IMR-90 (cell line): ENCODE measurements around the gene MAPK1. TPM values are rescaled to one million over a fixed set of nuclear protein-coding genes. Genes with fewer than 3 reads are reported as not detected.
A peak's percentile ranks its signal among the peaks of the same experiment; 100 is the strongest.

ENCODE experiments used
- ATAC-seq: fragments of 200-7000 bp; cut with Tn5 transposase; 2 replicates; pipeline ENCODE4 v1.9.1; 2020; ENCODE audit warnings: low read depth, mild to moderate bottlenecking, moderate library complexity
- BruUV-seq: library from RNA; stranded (reverse); fragments of 400-500 nt; replicated peaks from 2 replicates; lab custom pipeline; 2021; lab: Mats Ljungman, UMichigan
- CTCF ChIA-PET: fragments of 300-600 bp; formaldehyde crosslinking; extraction: SDS; loops from one replicate; lab custom pipeline; 2021; ENCODE audit warnings: antibody characterized with exemption; lab: Yijun Ruan, JAX
- POLR2A ChIA-PET: fragments of 300-600 bp; sonication (Branson Sonifier 250); formaldehyde crosslinking; loops from one replicate; lab custom pipeline; 2022; ENCODE audit warnings: antibody characterized with exemption; ENCODE audit not compliant: unreplicated experiment; lab: Charles Lee
- DNase-seq: peaks from one replicate; pipeline ENCODE4 v3.0.0; 2013
- H2AFZ ChIP-seq: replicated peaks from 2 replicates; pipeline ENCODE3; 2013; ENCODE audit warnings: low read length, mild to moderate bottlenecking; ENCODE audit not compliant: poor library complexity
- H2AK5ac ChIP-seq: 2 replicates; pipeline ENCODE4 v1.6.1; 2013; ENCODE audit warnings: low read depth, low read length, inconsistent platforms
- H2AK9ac ChIP-seq: replicated peaks from 2 replicates; pipeline ENCODE3; 2013; ENCODE audit warnings: mild to moderate bottlenecking, low read depth, low read length, moderate library complexity; ENCODE audit not compliant: poor library complexity
- H2BK120ac ChIP-seq: 2 replicates; pipeline ENCODE4 v1.6.1; 2013; ENCODE audit warnings: low read depth, low read length, inconsistent platforms
- H2BK15ac ChIP-seq: 3 replicates; pipeline ENCODE4 v1.6.1; 2013; ENCODE audit warnings: low read depth, low read length, inconsistent platforms
- H2BK20ac ChIP-seq: 2 replicates; pipeline ENCODE4 v1.6.1; 2013; ENCODE audit warnings: low read depth, mild to moderate bottlenecking, inconsistent platforms, low read length, moderate library complexity
- H2BK5ac ChIP-seq: 2 replicates; pipeline ENCODE4 v1.6.1; 2013; ENCODE audit warnings: mild to moderate bottlenecking, low read depth, low read length, inconsistent platforms; ENCODE audit not compliant: poor library complexity, severe bottlenecking
- H3K14ac ChIP-seq: replicated peaks from 2 replicates; pipeline ENCODE4 v1.6.1; 2013; ENCODE audit warnings: low read depth, low read length, inconsistent platforms
- H3K18ac ChIP-seq: 2 replicates; pipeline ENCODE4 v1.6.1; 2013; ENCODE audit warnings: low read depth, low read length, control low read depth
- H3K23ac ChIP-seq: 2 replicates; pipeline ENCODE4 v1.6.1; 2013; ENCODE audit warnings: low read depth, low read length, inconsistent platforms
- H3K27ac ChIP-seq: 2 replicates; pipeline ENCODE4 v1.5.1; 2013; ENCODE audit warnings: mild to moderate bottlenecking, control low read depth, low read length; ENCODE audit not compliant: insufficient read depth
- H3K27me3 ChIP-seq: 2 replicates; pipeline ENCODE4 v1.6.1; 2013; ENCODE audit warnings: low read length; ENCODE audit not compliant: control insufficient read depth, insufficient read depth
- H3K36me3 ChIP-seq: 2 replicates; pipeline ENCODE4 v1.6.1; 2013; ENCODE audit warnings: low read length, mixed read lengths; ENCODE audit not compliant: control insufficient read depth, insufficient read depth
- H3K4ac ChIP-seq: 2 replicates; pipeline ENCODE4 v1.6.1; 2013; ENCODE audit warnings: low read depth, low read length, inconsistent platforms
- H3K4me1 ChIP-seq: 2 replicates; pipeline ENCODE4 v1.6.1; 2013; ENCODE audit warnings: low read length, mixed read lengths; ENCODE audit not compliant: control insufficient read depth, insufficient read depth
- H3K4me2 ChIP-seq: 2 replicates; pipeline ENCODE4 v1.6.1; 2013; ENCODE audit warnings: low read depth, mild to moderate bottlenecking, control low read depth, low read length, moderate library complexity
- H3K4me3 ChIP-seq: 2 replicates; pipeline ENCODE4 v1.5.1; 2013; ENCODE audit warnings: low read depth, mild to moderate bottlenecking, control low read depth, low read length, moderate library complexity; ENCODE audit not compliant: insufficient read depth
- H3K56ac ChIP-seq: 2 replicates; pipeline ENCODE4 v1.6.1; 2013; ENCODE audit warnings: low read length, inconsistent platforms; ENCODE audit not compliant: insufficient read depth; ENCODE audit errors: extremely low read depth
- H3K79me1 ChIP-seq, 2 experiments: 2 replicates each; pipeline ENCODE4 v1.6.1; 2013; ENCODE audit warnings: low read length in 2 of 2, inconsistent platforms in 1 of 2, low read depth in 1 of 2
- H3K9ac ChIP-seq: 2 replicates; pipeline ENCODE4 v1.6.1; 2013; ENCODE audit warnings: low read depth, low read length, control low read depth
- H3K9me1 ChIP-seq: 2 replicates; pipeline ENCODE4 v1.6.1; 2013; ENCODE audit warnings: low read length, inconsistent platforms; ENCODE audit not compliant: insufficient read depth
- H3K9me3 ChIP-seq: 2 replicates; pipeline ENCODE4 v1.6.1; 2013; ENCODE audit warnings: low read length; ENCODE audit not compliant: control insufficient read depth, insufficient read depth
- H4K20me1 ChIP-seq: 2 replicates; pipeline ENCODE4 v1.6.1; 2013; ENCODE audit warnings: low read length, inconsistent platforms; ENCODE audit not compliant: insufficient read depth
- H4K5ac ChIP-seq: 2 replicates; pipeline ENCODE4 v1.6.1; 2013; ENCODE audit warnings: mild to moderate bottlenecking, low read depth, low read length, control low read depth
- H4K8ac ChIP-seq, 2 experiments: 2 replicates each; pipeline ENCODE4 v1.6.1; 2013; ENCODE audit warnings: low read depth in 2 of 2, low read length in 2 of 2, control low read depth in 1 of 2, inconsistent platforms in 1 of 2
- H4K91ac ChIP-seq: 2 replicates; pipeline ENCODE4 v1.6.1; 2013; ENCODE audit warnings: low read depth, low read length, inconsistent platforms; ENCODE audit not compliant: insufficient read depth
- BHLHE40 ChIP-seq: fragments of 150-350 bp; IDR thresholded peaks from 2 replicates; pipeline ENCODE4 v1.6.1; 2016; ENCODE audit warnings: mild to moderate bottlenecking, low read depth, low read length
- CEBPB ChIP-seq: IDR thresholded peaks from 2 replicates; pipeline ENCODE4 v1.6.1; 2012; ENCODE audit warnings: low read depth, low read length, improper control_type of control experiment
- MXI1 ChIP-seq: IDR thresholded peaks from 2 replicates; pipeline ENCODE4 v1.6.1; 2012; ENCODE audit warnings: low read depth, mild to moderate bottlenecking, low read length, moderate library complexity, borderline replicate concordance
- POLR2A ChIP-seq: IDR thresholded peaks from 2 replicates; pipeline ENCODE4 v1.6.1; 2012; ENCODE audit warnings: mild to moderate bottlenecking, low read depth, low read length
- RCOR1 ChIP-seq: IDR thresholded peaks from 2 replicates; pipeline ENCODE4 v1.6.1; 2012; ENCODE audit warnings: mild to moderate bottlenecking, low read length, improper control_type of control experiment; ENCODE audit not compliant: insufficient replicate concordance
- RFX5 ChIP-seq: IDR thresholded peaks from 2 replicates; pipeline ENCODE4 v1.8.0; 2012; ENCODE audit warnings: low read depth, mild to moderate bottlenecking, low read length, moderate library complexity
- WGBS, 2 experiments: methylation state at CpG; one replicate each; pipeline versions ENCODE4 v1.1.5 to v1.1.7; 2013; ENCODE audit warnings: missing lambda C conversion rate in 2 of 2; ENCODE audit not compliant: insufficient read length in 1 of 2; ENCODE audit errors: extremely low coverage in 2 of 2; 5-methylcytosine and 5-hydroxymethylcytosine counted together
- dilution Hi-C: fragments of 300-500 bp; cut with HindIII; formaldehyde crosslinking; loops from one replicate; pipeline ENCODE4 v1.14.3; 2018; ENCODE audit warnings: low sequenced_read_pairs; ENCODE audit not compliant: unreplicated experiment
- in situ Hi-C: fragments of 300-500 bp; cut with MboI; formaldehyde crosslinking; loops from 3 replicates; pipeline ENCODE4 v1.14.3; 2019; ENCODE audit warnings: low sequenced_read_pairs, inconsistent platforms, mixed read lengths
- intact Hi-C: fragments of 100-400 bp; cut with micrococcal nuclease; formaldehyde crosslinking; loops from 2 replicates; pipeline ENCODE4 v1.10.0; 2022
- polyA plus RNA-seq, 3 experiments: library from polyadenylated mRNA; depleted of rRNA; stranded (reverse); fragments of >200 nt; gene quantifications; 2 replicates each; pipeline ENCODE4 v1.2.3, GENCODE V29; 2012; ENCODE audit warnings: low replicate concordance in 1 of 3
- total RNA-seq: library from RNA; depleted of rRNA; stranded (reverse); fragments of >200 nt; gene quantifications from 2 replicates; pipeline ENCODE4 v1.2.3, GENCODE V29; 2012
- TF ChIP-seq, protein P1 (sequence below): fragments of 150-350 bp; IDR thresholded peaks from 2 replicates; pipeline ENCODE4 v1.6.1; 2017; ENCODE audit warnings: mild to moderate bottlenecking, antibody characterized with exemption, low read length, low read depth
- TF ChIP-seq, protein P2 (sequence below): conservative IDR thresholded peaks from 2 replicates; pipeline ENCODE4 v1.5.1; 2012; ENCODE audit warnings: mild to moderate bottlenecking, low read depth, low read length, improper control_type of control experiment

Gene MAPK1
- total and polyA plus RNA-seq, 2 of the 4 experiments (the other 2 are of a cell fraction), result 41.0 to 51.3 TPM

DNA sequence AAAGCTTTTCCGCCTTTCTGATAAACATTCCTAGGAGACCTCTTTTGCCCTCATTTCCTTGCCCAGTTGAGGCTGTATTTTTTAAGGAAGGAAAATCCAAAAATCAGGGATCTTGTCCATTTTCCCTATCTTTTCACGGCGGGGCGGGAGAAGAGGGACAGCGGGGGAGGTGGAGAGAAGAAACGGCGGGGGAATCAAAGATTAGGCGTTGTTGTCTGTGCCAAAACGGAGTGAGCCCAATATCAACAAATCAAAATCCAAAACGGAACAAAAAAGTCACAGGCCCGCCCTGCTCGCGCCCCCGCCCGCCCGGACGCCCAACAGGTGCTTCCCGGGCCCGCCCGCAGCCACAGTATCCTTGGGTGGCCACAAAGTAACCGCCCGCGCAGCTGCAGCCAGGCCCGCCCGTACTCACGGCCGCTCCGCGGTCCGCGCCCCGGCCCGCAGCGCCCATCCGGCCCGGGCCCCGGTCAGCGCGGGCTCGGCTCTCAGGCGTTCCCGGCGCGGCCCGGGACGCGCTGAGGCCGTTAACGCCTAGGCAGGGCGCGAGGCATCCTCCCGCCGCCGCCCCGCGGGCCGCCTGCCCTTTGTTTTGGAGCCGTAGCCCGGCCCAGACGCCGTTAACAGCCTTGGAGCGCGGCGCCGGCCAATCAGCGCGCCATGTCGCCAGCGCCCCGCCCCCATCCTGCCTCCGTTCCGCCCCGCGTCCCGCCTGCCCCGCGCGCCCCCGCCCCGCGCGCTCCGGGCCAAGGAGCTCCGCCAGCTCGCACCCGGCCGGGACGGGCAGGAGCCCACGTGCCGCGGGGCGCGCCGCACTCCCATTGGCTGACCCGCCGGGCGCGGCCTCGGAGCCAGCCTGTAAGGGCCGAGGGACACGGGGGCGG, 132.0 kb downstream of the MAPK1 start, which contains the start of gene YPEL1:
YPEL1 (minus strand) TSS at position 595 of the 884 bp plus-strand sequence. CDS start 25,050 bp downstream, outside the sequence.
- peaks cover 3% of the 10 kb centered on the region; the same call in 1 of the 2 replicates for H3K9me1 ChIP-seq
- H2BK5ac ChIP-seq, result peak within 1 kb of the TSS; percentile 31
- peak within 1 kb of the TSS; percentile 66; the same call in 1 of the 2 replicates for H3K23ac ChIP-seq
- WGBS, 2 experiments, result 1% methylated on average over 71 of the region's 102 CpGs; no CpG with 5 or more reads in 1 of the 2 experiments
- H3K27ac ChIP-seq, result no peak within 1 kb of the TSS
- H3K14ac ChIP-seq, result 0 out of 2 replicates have a peak within 1 kb of the TSS, but pooled peaks have one; percentile 5
- H3K4ac ChIP-seq, result 0 out of 2 replicates have a peak within 1 kb of the TSS, but pooled peaks have one; percentile 25
- no peak within 1 kb of the TSS for H2BK15ac ChIP-seq
- ChIA-PET CTCF (no interaction called here), POLR2A (interaction anchor here (0.6 kb wide), 1 partner anchor 11 kb away, joined by 5 read pairs; no protein-coding TSS in a partner anchor)
- H2AK5ac ChIP-seq, result no peak within 1 kb of the TSS
- peak within 1 kb of the TSS; percentile 59 for H3K4me3 ChIP-seq
- no peaks in the 10 kb centered on the region for H3K36me3 ChIP-seq
- BruUV-seq, result no TSS peak
- H3K9me3 ChIP-seq, result no peaks in the 10 kb centered on the region
- in situ Hi-C loops (no loop called here), intact Hi-C loops (no loop called here), dilution Hi-C loops (no loop called here)
- H2BK20ac ChIP-seq, result no peak within 1 kb of the TSS
- H4K8ac ChIP-seq, result peak within 1 kb of the TSS in 1 of 2 experiments; percentile 70; a peak in 2 of 4 replicates
- H2BK120ac ChIP-seq, result no peak within 1 kb of the TSS
- H3K79me1 ChIP-seq, result no peaks in the 10 kb centered on the region
- no peak within 1 kb of the TSS for H3K18ac ChIP-seq
- H4K20me1 ChIP-seq, result no peaks in the 10 kb centered on the region; the same call in 1 of the 2 replicates
- no peak within 1 kb of the TSS for H4K5ac ChIP-seq
- 0 out of 2 replicates have a peak, but pooled peaks cover 2% of the 10 kb centered on the region for H3K27me3 ChIP-seq
- peak within 1 kb of the TSS; percentile 79 for H3K4me2 ChIP-seq
- peaks cover 2% of the 10 kb centered on the region; the same call in 1 of the 2 replicates for H3K4me1 ChIP-seq
- TF ChIP-seq POLR2A, result peak; percentile 71; the same call in 1 of the 2 replicates
- TF ChIP-seq, protein P1, sequence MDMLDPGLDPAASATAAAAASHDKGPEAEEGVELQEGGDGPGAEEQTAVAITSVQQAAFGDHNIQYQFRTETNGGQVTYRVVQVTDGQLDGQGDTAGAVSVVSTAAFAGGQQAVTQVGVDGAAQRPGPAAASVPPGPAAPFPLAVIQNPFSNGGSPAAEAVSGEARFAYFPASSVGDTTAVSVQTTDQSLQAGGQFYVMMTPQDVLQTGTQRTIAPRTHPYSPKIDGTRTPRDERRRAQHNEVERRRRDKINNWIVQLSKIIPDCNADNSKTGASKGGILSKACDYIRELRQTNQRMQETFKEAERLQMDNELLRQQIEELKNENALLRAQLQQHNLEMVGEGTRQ, result peak; percentile 93
- peak; percentile 88 for TF ChIP-seq BHLHE40
- TF ChIP-seq RCOR1, result no peak
- no peak for TF ChIP-seq RFX5
- TF ChIP-seq, protein P2, sequence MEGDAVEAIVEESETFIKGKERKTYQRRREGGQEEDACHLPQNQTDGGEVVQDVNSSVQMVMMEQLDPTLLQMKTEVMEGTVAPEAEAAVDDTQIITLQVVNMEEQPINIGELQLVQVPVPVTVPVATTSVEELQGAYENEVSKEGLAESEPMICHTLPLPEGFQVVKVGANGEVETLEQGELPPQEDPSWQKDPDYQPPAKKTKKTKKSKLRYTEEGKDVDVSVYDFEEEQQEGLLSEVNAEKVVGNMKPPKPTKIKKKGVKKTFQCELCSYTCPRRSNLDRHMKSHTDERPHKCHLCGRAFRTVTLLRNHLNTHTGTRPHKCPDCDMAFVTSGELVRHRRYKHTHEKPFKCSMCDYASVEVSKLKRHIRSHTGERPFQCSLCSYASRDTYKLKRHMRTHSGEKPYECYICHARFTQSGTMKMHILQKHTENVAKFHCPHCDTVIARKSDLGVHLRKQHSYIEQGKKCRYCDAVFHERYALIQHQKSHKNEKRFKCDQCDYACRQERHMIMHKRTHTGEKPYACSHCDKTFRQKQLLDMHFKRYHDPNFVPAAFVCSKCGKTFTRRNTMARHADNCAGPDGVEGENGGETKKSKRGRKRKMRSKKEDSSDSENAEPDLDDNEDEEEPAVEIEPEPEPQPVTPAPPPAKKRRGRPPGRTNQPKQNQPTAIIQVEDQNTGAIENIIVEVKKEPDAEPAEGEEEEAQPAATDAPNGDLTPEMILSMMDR, result no peak
- no peak for TF ChIP-seq CEBPB
- no peak; the same call in 1 of the 2 replicates for TF ChIP-seq MXI1
- ATAC-seq (peak; percentile 97), DNase-seq (peak; percentile 95)
- H4K91ac ChIP-seq, result no peak within 1 kb of the TSS
- no peak within 1 kb of the TSS for H3K56ac ChIP-seq
- peak within 1 kb of the TSS; percentile 99 for H2AFZ ChIP-seq
- peak within 1 kb of the TSS; percentile 85 for H2AK9ac ChIP-seq
- peak within 1 kb of the TSS; percentile 44; the same call in 1 of the 2 replicates for H3K9ac ChIP-seq
